Epithelial cell of proximal tubule (primary cell): ENCODE data around the gene ARL10. TPM values are rescaled to one million over a fixed set of nuclear protein-coding genes. Genes with fewer than 3 reads are reported as not detected.

Experiments
- DNase-seq: peaks from one replicate; pipeline ENCODE4 v3.0.0-alpha.2; 2011; ENCODE audit warnings: low read depth
- H3K4me3 ChIP-seq: 2 replicates; pipeline ENCODE4 v1.5.1; 2011; ENCODE audit warnings: low read depth, mild to moderate bottlenecking, low read length
- CTCF ChIP-seq: conservative IDR thresholded peaks from 2 replicates; pipeline ENCODE4 v1.5.1; 2012; ENCODE audit warnings: low read depth, mild to moderate bottlenecking, low read length
- total RNA-seq: library from RNA; depleted of rRNA; stranded (reverse); fragments of >200 nt; gene quantifications from 2 replicates; pipeline ENCODE4 v1.2.3, GENCODE V29; 2015

Gene ARL10
- total RNA-seq, 1 donor from 2014 or later = 3.4 TPM

- DNase-seq = no peak
- no peak for TF ChIP-seq CTCF
- H3K4me3 ChIP-seq = no peak overlapping the region
Measured at GRCh38 chr5:176339304-176339703, 26.0 kb upstream of the ARL10 start.

GRCh38 chr5:176341325-176342157 lies 23.7 kb upstream of the ARL10 start:
- no peak for TF ChIP-seq CTCF
- H3K4me3 ChIP-seq = no peak overlapping the region
- DNase-seq = no peak

GRCh38 chr5:176342158-176342483 lies 23.2 kb upstream of the ARL10 start:
- no peak for DNase-seq
- TF ChIP-seq CTCF = no peak
- no peak overlapping the region for H3K4me3 ChIP-seq

- DNase-seq = no peak
- H3K4me3 ChIP-seq = no peak overlapping the region
- no peak for TF ChIP-seq CTCF
Measured at GRCh38 chr5:176342766-176343458, 22.4 kb upstream of the ARL10 start.

GRCh38 chr5:176350416-176350815 lies 14.9 kb upstream of the ARL10 start:
- no peak for TF ChIP-seq CTCF
- no peak for DNase-seq
- no peak overlapping the region for H3K4me3 ChIP-seq

- no peak for DNase-seq
- no peak overlapping the region for H3K4me3 ChIP-seq
- no peak for TF ChIP-seq CTCF
Measured at GRCh38 chr5:176352116-176352878, 13.0 kb upstream of the ARL10 start.
